ENCODE data around the gene CTNNA3. TPM values are rescaled to one million over a fixed set of nuclear protein-coding genes. Genes with fewer than 3 reads are reported as not detected.

The CTNNA3 gene
- total RNA-seq, 1 experiment from 2014 or later: 0.20 TPM

DNA sequence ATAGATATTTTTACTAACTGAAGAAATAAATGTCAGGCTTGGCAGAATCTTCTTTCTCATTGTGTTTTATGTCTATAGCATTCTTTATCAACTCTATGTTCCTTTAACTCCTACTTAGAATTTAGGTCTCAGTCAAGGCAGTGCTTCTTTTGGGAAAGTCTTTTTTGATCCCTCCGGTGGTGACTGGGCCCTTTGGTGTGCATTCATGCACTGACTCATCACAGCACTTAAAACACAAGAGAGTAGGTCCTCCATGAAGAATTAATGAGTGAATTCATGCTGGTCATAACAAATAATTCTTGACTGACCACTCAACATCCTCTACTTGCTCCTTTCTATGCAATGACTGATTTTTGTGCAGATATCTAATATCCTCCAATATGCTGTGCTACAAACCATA lies 1229.0 kb downstream of the CTNNA3 start:
- no peaks in the 10 kb centered on the region for H3K9me3 ChIP-seq
- Mint-ChIP-seq H3K27me3 (ENCODE audit: insufficient read depth, unreplicated experiment) (peaks cover 2% of the 10 kb centered on the region), H3K36me3 (ENCODE audit: insufficient read depth, unreplicated experiment) (no peaks in the 10 kb centered on the region), H3K27ac (ENCODE audit: unreplicated experiment) (no peak overlapping the region), H3K4me3 (ENCODE audit: unreplicated experiment) (no peak overlapping the region), H3K4me1 (ENCODE audit: low read depth, unreplicated experiment) (no peaks in the 10 kb centered on the region), H3K9me3 (ENCODE audit: unreplicated experiment) (peaks cover 11% of the 10 kb centered on the region)
- ChIA-PET CTCF (no interaction called here), POLR2A (no interaction called here)
- BruUV-seq (replicated peaks): no TSS peak
- TF ChIP-seq, protein P1, sequence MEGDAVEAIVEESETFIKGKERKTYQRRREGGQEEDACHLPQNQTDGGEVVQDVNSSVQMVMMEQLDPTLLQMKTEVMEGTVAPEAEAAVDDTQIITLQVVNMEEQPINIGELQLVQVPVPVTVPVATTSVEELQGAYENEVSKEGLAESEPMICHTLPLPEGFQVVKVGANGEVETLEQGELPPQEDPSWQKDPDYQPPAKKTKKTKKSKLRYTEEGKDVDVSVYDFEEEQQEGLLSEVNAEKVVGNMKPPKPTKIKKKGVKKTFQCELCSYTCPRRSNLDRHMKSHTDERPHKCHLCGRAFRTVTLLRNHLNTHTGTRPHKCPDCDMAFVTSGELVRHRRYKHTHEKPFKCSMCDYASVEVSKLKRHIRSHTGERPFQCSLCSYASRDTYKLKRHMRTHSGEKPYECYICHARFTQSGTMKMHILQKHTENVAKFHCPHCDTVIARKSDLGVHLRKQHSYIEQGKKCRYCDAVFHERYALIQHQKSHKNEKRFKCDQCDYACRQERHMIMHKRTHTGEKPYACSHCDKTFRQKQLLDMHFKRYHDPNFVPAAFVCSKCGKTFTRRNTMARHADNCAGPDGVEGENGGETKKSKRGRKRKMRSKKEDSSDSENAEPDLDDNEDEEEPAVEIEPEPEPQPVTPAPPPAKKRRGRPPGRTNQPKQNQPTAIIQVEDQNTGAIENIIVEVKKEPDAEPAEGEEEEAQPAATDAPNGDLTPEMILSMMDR (IDR thresholded peaks at IDR 0.05; ENCODE audit: insufficient read depth in 1 of 2, low read depth in 1 of 2, low read length in 1 of 2, severe bottlenecking in 1 of 2, unreplicated experiment in 1 of 2): no peak
- H3K36me3 ChIP-seq (ENCODE audit: control insufficient read depth, insufficient read depth, low read length): no peaks in the 10 kb centered on the region
- H3K27me3 ChIP-seq (replicated peaks; ENCODE audit: control insufficient read depth, insufficient read depth, low read length): no peaks in the 10 kb centered on the region
- no peak for DNase-seq
- H3K4me1 ChIP-seq: no peaks in the 10 kb centered on the region
- H3K4me3 ChIP-seq (ENCODE audit: low read depth, low read length): no peak overlapping the region
- intact Hi-C loops (cut with micrococcal nuclease; ENCODE audit: unreplicated experiment): no loop called here

DNA sequence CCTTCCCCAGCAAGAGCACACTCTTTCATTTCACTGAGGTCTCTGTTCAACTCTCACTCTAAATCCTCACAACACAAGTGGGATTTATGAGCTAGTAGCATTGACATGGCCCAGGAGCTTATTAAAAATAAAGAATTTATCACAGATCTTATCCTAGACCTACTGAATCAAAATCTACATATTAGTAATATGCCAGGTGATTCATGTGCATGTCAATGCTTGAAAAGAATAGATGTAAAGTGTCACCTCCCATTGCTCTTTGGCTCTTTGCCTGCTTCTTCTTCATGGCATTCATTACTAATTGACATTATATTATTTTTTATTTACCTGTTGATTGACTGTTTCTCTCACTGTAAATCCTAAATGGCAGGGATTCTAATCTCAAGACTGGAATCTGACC lies 1229.4 kb downstream of the CTNNA3 start:
- no peak overlapping the region for H3K4me3 ChIP-seq (ENCODE audit: low read depth, low read length)
- H3K4me3 Mint-ChIP-seq (ENCODE audit: unreplicated experiment): no peak overlapping the region
- peaks cover 2% of the 10 kb centered on the region for H3K27me3 Mint-ChIP-seq (ENCODE audit: insufficient read depth, unreplicated experiment)
- DNase-seq: no peak
- CTCF ChIA-PET: no interaction called here
- no peaks in the 10 kb centered on the region for H3K36me3 Mint-ChIP-seq (ENCODE audit: insufficient read depth, unreplicated experiment)
- no peaks in the 10 kb centered on the region for H3K27me3 ChIP-seq (replicated peaks; ENCODE audit: control insufficient read depth, insufficient read depth, low read length)
- H3K9me3 ChIP-seq: no peaks in the 10 kb centered on the region
- TF ChIP-seq, protein P1 (IDR thresholded peaks at IDR 0.05; ENCODE audit: insufficient read depth in 1 of 2, low read depth in 1 of 2, low read length in 1 of 2, severe bottlenecking in 1 of 2, unreplicated experiment in 1 of 2): no peak
- POLR2A ChIA-PET: no interaction called here
- no peaks in the 10 kb centered on the region for H3K4me1 Mint-ChIP-seq (ENCODE audit: low read depth, unreplicated experiment)
- intact Hi-C loops (cut with micrococcal nuclease; ENCODE audit: unreplicated experiment): no loop called here
- no peaks in the 10 kb centered on the region for H3K4me1 ChIP-seq
- no peak overlapping the region for H3K27ac Mint-ChIP-seq (ENCODE audit: unreplicated experiment)
- H3K36me3 ChIP-seq (ENCODE audit: control insufficient read depth, insufficient read depth, low read length): no peaks in the 10 kb centered on the region
- H3K9me3 Mint-ChIP-seq (ENCODE audit: unreplicated experiment): peaks cover 11% of the 10 kb centered on the region
- no TSS peak for BruUV-seq (replicated peaks)

DNA sequence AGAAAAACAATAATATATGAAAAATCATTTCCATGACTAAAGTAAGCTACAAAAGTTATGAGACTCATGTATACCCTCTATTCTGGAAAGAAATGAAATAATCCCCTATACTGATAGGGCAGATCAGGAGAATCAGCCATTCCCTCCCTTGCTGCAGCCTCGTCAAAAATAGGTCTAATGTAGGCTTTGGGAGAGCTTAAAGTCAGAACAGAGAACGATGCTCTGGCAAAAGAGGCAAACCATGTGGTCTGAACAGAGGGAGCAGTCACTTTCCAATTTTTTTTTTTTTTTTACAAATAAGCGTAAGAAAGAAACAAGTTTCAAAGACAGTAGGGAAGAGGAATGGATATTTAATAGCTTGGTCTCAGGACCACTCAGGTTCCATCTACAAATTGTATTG lies 1232.4 kb downstream of the CTNNA3 start:
- TF ChIP-seq, protein P1 (IDR thresholded peaks at IDR 0.05; ENCODE audit: insufficient read depth in 1 of 2, low read depth in 1 of 2, low read length in 1 of 2, severe bottlenecking in 1 of 2, unreplicated experiment in 1 of 2): no peak
- no TSS peak for BruUV-seq (replicated peaks)

More for the DNA sequence above, 1232.4 kb downstream of the CTNNA3 start:
- Mint-ChIP-seq H3K4me3 (ENCODE audit: unreplicated experiment) (no peak overlapping the region), H3K27me3 (ENCODE audit: insufficient read depth, unreplicated experiment) (peaks cover 2% of the 10 kb centered on the region), H3K36me3 (ENCODE audit: insufficient read depth, unreplicated experiment) (no peaks in the 10 kb centered on the region), H3K27ac (ENCODE audit: unreplicated experiment) (no peak overlapping the region), H3K9me3 (ENCODE audit: unreplicated experiment) (peaks cover 11% of the 10 kb centered on the region), H3K4me1 (ENCODE audit: low read depth, unreplicated experiment) (no peaks in the 10 kb centered on the region)
- DNase-seq: no peak
- ChIA-PET POLR2A (interaction anchor here (0.7 kb wide), 1 partner anchor 166 kb away, joined by 4 read pairs; no protein-coding TSS in a partner anchor), CTCF (no interaction called here)
- Histone ChIP-seq H3K27me3 (replicated peaks; ENCODE audit: control insufficient read depth, insufficient read depth, low read length) (no peaks in the 10 kb centered on the region), H3K9me3 (no peaks in the 10 kb centered on the region), H3K4me1 (no peaks in the 10 kb centered on the region), H3K36me3 (ENCODE audit: control insufficient read depth, insufficient read depth, low read length) (no peaks in the 10 kb centered on the region), H3K4me3 (ENCODE audit: low read depth, low read length) (no peak overlapping the region)
- intact Hi-C loops (cut with micrococcal nuclease; ENCODE audit: unreplicated experiment): no loop called here

Data from Caco-2 (cell line).